Right forelimb (tissue), 1 donor: ENCODE data around the gene FGF18.
A peak's percentile ranks its signal among the peaks of the same experiment; 100 is the strongest.
"Not testable (repeated sequence)": the region's sequence is repeated elsewhere in the genome, so short reads cannot be mapped to it uniquely, and the experiment has no call there.

Experiments
- DNase-seq: peaks from one replicate; pipeline ENCODE4 v3.0.0-alpha.2; 2018

The FGF18 gene, protein sequence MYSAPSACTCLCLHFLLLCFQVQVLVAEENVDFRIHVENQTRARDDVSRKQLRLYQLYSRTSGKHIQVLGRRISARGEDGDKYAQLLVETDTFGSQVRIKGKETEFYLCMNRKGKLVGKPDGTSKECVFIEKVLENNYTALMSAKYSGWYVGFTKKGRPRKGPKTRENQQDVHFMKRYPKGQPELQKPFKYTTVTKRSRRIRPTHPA

DNA sequence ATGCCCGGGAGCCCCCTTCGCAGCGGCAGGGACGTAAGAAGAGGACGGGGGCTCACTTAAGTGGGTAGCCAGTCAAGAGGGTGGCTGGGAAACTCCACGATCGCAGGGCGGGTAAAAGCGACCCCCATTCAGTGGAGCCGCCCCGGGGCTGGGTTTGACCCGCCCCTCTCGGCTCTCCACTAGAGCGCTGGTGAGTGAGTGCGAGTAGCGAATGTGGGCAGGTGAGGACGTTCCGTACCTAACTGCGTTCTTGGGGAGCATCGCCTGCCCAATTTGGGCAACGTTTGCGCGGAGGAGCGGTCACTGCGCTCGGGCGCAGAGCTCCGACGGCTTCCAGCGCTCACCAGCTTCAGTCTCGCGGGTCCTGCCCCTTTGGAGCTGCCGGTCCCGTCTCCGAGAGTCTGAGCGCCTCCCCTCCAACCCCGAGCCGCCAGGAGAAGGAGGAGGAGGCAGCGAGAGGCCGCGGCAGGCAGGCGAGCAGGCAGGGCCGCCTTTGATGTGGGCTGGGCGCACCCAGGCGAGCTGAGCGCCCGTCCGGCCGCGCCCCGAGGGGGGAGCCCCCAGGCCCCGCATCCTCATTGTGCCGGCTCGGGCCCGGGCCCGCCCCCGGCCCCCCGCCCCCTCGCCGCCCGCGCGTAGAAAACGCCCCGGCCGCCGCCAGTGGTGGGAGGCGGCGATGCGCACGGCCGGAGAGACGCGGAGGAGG is at the start of gene FGF18:
FGF18 (plus strand) TSS at position 666 of the 706 bp plus-strand sequence. CDS start 553 bp downstream, outside the sequence.
- DNase-seq: peak; percentile 86

DNA sequence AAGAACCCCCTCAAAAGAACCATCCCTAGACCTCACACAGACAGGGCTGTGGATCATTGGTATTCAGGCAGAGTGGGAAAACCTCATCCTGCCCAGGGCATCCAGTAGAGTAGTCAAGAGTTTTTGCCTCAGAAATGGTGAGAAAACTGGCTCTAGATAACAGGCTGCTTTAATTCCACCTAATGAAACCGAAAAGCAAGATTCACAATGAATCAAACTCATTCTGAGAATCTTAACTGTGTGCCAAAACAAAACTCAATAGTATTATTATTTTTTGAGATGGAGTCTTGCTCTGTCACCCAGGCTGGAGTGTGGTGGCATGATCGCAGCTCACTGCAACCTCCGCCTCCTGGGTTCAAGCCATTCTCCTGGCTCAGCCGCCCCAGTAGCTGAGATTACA is 49.5 kb upstream of the FGF18 start:
- DNase-seq: no peak

DNA sequence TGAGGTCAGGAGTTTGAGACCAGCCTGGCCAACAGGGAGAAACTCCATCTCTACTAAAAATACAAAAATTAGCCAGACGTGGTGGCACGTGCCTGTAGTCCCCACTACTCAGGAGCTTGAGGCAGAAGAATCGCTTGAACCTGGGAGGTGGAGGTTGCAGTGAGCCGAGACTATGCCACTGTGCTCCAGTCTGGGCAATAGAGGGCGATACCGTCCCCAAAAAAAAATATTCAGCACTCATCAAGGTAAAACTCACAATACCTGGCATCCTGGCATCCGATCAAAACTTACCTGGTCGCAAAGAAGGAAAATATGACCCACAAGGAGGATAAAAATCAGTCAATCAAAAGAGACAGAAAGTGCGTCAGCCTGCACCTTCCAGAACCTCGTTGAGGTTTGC is 48.6 kb upstream of the FGF18 start:
- DNase-seq: not testable (repeated sequence)

DNA sequence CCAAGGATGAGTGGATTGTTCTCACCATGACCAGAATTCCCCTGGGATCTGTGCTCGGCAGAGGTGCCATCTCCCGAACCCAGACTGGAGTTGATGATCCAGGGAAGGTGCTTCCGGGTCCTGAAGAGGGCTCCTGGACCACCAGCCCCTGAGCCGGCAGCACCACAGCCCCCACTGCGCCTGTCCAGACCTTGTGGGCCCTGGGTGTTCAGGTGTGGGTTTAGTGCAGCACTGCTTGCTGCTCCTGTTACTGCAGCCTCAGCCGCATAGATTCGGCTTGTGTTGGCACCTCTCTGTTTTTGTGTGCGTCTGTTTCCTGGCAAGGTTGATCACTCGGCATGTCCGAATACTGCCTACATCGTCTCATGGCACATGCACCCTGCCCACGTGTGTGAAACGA is 48.1 kb upstream of the FGF18 start:
- DNase-seq: no peak

DNA sequence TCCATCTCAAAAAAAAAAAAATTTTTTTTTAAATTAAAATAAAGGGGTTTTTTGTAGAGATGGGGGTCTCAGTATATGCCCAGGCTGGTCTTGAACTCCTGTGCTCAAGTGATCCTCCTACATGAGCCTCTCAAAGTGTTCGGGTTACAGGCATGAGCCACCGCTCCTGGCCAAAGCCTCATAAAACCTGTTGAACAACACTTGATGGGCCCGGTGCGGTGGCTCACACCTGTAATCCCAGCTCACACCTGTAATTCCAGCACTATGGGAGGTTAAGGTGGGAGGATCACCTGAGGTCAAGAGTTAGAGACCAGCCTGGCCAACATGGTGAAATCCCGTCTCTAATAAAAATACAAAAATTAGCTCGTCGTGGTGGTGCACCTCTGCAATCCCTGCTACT is 39.5 kb upstream of the FGF18 start:
- no peak for DNase-seq

DNA sequence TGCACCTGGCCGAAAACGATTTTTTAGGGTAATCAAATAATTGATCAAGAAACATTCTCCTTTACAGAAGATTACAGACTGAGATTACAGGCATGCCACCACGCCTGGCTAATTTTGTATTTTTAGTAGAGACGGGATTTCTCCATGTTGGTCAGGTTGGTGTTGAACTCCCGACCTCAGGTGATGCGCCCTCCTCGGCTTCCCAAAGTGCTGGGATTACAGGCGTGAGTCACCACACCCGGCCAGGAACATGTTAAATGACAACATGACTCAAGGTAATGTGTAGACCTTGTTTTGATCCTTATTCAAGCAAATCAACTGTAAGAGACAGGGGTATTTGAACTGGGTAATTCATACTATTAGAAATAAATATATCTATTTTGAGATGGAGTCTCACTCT is 35.0 kb upstream of the FGF18 start:
- DNase-seq: not testable (repeated sequence)

DNA sequence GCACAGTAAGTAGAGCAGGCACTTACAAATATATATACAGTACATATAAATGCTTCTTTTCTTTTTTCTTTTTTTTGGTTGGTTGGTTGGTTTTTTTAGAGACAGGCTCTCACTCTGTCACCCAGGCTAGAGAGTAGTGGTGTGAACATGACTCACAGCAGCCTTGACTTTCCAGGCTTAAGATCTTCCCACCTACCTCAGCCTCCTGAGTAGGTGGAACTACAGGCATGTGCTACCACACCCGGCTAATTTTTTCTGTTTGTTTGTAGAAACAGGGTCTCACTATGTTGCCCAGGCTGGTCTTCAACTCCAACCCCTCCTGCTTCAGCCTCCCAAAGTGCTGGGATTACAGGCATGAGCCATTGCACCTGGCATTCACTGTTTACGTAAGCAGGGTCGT is 34.4 kb upstream of the FGF18 start:
- not testable (repeated sequence) for DNase-seq

DNA sequence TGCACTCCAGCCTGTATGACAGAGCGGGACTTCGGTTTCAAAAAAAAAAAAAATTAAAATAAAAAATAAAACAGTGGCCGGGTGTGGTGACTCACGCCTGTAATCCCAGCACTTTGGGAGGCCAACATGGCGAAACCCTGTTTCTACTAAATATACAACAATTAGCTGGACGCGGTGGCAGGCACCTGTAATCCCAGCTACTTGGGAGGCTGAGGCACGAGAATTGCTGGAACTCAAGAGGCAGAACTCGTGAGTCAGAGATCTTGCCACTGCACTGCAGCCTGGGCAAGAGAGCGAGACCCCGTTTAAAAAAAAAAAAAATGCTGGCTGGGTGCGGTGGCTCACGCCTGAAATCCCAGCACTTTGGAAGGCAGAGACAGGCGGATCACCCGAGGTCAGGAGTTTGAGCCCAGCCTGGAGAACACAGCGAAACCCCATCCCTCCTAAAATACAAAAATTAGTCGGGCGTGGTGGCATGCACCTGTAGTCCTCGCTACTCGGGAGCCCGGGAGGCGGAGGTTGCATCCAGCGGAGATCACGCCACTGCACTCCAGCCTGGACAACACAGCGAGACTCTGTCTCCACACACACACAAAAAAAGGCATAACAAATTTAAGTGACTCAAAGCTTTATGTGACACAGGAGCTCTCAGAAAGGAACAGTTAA is 33.3 kb upstream of the FGF18 start:
- no peak for DNase-seq

DNA sequence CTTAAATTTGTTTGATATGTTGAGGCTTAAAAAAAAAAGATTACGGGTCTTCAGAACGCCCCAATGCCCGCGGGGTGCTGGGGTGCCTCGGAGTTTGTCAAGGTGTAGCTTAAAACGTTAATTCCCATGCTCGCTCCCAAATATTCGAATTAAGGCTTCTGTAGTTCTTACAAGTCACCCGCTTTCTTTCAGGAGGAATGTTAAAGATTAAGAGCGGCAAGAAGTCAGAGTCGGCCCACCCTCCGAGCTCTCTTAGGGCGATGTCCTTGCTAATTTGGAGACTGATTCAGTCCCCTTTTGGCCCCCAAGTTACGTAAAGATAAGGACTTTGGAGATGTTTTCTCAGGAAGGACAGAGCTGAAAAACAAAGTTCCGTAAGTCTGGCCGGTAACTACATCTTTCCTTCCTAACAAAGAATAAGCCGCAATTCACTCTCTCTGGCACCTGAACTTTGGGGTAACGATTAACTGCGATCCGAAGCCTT is 32.5 kb upstream of the FGF18 start:
- DNase-seq: no peak

DNA sequence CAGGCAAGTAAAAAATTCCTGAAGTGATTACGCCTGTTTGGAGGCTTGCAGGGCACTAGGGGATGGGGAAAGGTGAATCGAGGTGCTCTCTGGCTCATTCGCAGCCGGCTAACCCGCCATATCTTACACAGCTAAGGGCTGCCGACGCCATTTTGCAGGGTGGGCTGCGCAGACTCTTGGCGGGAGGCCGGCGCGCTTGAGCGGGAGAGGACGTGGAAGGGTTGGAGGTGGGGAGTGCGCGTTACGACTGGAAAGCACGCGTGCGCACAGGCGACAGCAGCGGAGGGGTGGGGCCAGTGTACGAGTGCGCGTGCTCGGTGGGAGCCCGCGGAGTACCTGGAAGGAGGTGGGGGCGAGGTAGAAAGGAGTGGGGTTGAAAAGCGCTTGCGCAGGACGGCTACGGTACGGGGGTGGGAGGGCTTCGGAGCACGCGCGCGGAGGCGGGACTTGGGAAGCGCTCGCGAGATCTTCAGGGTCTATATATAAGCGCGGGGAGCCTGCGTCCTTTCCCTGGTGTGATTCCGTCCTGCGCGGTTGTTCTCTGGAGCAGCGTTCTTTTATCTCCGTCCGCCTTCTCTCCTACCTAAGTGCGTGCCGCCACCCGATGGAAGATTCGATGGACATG is 32.0 kb upstream of the FGF18 start, which contains the start of gene NPM1:
NPM1 (plus strand) TSS at position 505 of the 625 bp plus-strand sequence; CDS start at position 605, 100 bp downstream.
- peak; percentile 99 for DNase-seq

DNA sequence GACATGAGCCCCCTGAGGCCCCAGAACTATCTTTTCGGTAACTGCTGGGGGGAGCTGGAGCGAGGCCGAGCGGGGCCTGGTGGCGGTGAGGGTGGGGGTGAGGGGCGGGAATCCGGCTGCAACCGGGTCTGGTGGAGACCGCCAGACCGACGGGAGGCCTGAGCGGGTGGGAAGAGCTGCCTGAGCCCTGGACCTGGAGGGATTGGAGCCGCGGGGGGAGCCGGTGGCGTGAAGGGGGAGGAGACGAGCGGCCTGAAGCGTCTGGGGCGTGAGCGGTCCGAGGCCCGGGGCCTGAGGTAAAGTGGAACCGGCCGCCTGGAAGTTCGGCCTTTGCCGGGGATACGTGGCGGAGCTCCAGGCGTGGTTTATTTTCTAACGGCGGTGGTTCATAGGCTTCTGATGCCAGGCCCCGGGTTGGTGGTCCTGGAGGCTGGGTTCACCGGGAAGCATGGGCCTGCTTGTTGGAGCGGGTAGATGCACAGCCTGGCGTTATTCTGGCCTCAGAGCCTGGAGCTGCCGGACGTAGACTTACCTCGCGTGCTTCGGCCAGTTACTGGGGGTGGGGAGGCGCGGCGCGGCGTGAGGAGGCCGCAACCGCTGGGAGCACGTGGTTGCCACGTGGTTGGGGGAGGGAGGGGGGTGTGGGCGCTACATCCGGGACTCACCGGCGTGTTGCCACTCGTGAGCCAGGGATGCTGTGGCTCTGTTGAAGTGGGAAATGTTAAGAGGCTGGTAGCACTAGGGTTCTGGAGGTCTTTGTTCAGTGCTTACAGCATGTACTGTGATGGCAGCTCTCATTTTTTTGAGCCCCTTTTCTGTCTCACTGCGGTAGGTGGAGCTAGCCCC is 31.3 kb upstream of the FGF18 start:
- peak; percentile 87 for DNase-seq

DNA sequence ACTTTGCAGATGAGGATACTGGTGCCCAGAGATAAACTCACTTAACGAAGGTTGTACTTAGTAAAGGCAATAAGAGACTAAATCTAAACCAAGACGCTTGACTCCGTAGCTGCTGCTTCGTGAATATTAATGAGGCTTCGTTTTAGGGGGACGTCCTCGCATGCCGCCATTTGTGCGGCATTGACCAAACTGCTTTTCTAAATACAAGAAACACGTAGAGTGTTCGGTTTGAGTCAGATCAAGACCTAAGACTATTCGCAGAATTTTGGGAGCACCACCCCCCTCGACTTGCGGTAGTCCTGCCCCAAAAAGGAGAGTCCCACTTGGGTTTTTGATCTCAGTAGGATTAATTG is 30.7 kb upstream of the FGF18 start:
- no peak for DNase-seq

DNA sequence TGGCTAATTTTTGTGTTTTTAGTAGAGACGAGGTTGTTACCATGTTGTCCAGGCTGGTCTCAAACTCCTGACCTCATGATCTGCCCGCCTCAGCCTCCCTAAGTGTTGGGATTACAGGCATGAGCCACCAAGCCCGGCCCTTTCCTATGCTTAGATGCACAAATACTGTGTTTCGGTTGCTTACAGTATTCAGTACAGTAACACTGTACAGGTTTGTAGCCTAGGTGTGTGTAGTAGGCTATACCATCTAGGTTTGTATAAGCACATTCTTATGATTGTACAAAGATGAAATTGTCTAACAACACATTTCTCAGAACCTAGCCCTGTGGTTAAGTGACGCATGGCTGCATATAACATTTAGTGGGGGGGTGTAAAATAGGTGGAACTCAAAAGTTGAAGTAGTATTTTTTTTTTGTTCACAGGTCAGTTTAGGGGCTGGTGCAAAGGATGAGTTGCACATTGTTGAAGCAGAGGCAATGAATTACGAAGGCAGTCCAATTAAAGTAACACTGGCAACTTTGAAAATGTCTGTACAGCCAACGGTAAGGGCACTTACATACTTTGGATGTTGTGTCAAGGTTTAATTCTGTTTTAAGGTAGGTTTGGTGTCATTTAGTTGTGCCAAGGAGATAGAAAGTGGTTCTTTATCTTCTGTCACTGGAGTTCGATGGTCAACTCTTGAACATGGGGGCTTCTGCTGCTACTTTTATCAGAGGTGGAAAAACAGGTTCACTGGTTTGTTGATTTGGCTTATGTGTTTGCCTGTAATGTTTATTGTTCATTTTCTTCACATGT is 28.4 kb upstream of the FGF18 start:
- DNase-seq: no peak

DNA sequence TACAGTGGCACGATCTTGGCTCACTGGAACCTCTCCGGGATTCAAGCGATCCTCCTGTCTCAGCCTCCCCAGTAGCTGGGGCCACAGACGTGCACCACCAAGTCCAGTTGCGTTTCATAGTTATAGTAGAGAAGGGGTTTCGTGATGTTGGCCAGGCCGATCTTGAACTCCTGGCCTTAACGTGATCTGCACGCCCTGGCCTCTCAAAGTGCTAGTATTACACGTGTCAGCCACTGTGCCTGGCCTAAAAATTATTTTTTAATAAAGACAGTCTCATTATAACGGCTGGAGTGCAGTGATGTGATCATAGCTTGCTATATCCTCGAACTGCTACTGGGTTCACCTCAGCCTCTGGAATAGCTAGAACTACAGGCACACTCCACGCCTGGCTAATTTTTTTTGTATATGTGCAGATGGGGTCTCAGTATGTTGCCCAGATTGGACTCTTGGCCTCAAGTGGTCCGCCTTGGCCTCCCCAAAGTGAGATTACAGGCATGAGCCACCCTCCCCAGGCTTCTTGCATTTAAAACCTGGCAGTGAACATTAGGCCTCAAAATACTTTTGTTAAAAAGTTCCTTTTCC is 27.4 kb upstream of the FGF18 start:
- no peak for DNase-seq

DNA sequence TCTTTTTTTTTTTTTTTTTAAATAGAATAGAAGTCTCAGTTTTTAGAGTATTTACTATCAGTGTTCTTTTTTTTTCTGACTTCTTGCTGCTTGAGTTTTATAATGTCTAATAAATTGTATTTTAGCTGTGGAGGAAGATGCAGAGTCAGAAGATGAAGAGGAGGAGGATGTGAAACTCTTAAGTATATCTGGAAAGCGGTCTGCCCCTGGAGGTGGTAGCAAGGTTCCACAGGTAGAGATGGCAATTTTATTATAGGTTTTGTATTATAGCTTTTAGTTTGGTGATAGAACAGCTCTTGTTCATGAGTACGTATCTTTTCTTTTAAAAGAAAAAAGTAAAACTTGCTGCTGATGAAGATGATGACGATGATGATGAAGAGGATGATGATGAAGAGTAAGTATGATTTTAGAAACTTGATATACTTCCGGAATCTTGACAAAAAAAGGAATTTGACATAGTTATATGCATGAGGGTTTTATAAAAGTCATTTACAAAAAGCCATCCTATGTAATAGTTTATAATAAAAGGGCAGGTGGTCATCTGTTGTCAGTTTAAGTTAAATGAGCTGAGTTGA is 26.8 kb upstream of the FGF18 start:
- no peak for DNase-seq

DNA sequence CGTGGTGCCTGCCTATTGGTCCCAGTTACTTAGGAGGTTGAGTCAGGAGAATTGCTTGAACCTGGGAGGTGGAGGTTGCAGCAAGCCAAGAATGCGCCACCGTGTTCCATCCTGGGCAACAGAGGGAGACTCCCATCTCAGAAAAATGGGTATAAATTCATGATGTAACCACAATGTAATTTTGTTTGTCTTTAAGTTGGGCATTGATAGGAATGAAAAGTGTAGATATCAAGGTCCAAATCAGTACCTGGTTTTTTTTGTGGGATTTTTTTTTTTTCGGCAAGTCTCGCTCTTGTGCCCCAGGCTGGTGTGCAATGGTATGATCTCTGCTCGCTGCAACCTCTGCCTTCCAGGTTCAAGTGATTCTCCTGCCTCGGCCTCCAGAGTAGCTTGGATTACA is 24.4 kb upstream of the FGF18 start:
- DNase-seq: no peak

DNA sequence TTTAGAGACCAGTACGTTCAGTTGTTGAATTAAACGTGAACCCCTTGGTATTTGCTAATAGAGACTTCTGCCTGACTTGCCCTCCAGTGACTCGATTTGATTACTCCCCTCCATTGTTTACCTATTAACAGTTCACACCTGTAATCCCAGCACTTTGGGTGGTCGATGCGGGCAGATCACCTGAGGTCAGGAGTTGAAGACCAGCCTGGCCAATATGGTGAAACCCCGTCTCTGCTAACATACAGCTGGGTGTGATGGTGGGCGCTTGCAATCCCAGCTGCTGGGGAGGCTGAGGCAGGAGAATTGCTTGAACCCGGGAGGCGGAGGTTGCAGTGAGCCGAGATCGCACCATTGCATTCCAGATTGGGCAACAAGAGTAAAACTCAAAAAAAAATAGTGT is 22.9 kb upstream of the FGF18 start:
- DNase-seq: not testable (repeated sequence)

DNA sequence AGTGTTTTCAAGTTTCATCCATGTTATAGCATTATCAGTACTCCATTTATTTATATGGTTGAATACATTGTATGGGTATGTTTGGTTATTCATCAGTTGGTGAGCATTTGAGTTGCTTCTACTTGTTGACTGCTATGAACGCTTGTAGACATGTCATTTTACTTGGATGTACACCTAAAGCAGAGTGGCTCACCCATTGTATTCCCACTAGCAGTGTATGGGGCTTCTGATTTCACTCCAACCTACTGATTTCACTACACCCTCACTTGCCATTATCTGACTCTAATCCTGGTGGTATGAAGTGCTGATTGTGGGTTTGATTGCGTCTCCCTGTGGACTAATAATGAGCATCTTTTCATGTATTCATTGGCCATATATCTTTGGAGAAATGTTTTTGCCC is 22.3 kb upstream of the FGF18 start:
- DNase-seq: no peak

DNA sequence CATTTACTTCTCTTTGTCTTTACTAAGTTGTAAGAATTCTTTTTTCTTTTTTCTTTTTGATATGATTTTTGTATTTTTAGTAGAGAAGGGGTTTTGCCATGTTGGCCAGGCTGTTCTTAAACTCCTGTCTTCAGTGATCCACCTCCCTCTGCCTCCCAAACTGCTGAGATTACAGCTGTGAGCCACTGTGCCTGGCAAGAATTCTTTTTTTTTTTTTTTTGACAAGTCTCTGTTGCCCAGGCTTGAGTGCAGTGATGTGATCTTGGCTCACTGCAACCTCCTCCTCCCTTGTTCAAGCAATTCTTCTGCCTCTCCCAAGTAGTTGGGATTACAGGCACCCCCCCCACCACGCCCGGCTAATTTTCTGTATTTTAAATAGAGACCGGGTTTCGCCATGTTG is 21.8 kb upstream of the FGF18 start:
- DNase-seq: no peak

DNA sequence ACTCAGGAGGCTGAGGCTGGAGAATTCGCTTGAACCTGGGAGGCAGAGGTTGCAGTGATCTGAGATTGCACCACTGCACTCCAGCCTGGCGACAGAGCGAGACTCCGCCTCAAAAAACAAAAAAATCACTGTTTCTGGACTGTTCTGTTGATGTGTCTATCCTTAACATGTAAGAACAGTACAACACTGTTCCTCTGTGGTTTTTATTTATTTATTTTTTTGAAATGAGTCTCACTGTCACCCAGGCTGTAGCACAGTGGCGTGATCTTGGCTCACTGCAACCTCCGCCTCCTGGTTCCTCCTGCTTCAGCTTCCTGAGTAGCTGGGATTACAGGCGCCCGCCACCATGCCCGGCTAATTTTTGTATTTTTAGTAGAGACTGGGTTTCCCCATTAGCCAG is 20.8 kb upstream of the FGF18 start:
- not testable (repeated sequence) for DNase-seq

DNA sequence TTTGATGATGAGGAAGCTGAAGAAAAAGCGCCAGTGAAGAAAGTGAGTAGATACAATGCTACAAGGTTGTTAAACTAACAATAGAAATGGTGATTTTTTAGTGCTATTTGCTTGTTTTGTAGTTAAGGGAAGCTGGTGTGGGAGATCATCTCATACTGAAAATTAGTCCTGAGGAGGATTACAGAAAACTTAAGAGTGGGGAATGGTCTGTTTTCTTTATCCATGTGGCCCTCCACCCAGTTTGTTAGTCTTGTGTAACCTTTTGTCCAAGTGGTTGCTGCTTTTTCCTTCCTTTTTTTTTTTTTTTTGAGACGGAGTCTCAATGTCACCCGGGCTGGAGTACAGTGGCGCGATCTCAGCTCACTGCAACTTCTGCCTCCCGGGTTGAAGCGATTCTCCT is 19.3 kb upstream of the FGF18 start:
- no peak for DNase-seq
